MCF 10A (cell line): ENCODE data around the gene PIWIL4. TPM values are rescaled to one million over a fixed set of nuclear protein-coding genes. Genes with fewer than 3 reads are reported as not detected.

Experiments used
- BruUV-seq: library from RNA; stranded (reverse); fragments of 400-500 nt; replicated peaks from 2 replicates; lab custom pipeline; 2021; lab: Mats Ljungman, UMichigan
- CTCF ChIA-PET: fragments of 300-600 bp; sonication (Branson Sonifier 250); formaldehyde crosslinking; extraction: SDS; loops from one replicate; lab custom pipeline; 2021; ENCODE audit warnings: antibody characterized with exemption, inconsistent platforms; lab: Yijun Ruan, JAX
- POLR2A ChIA-PET: fragments of 300-600, 350-650 bp; sonication (Branson Sonifier 250); formaldehyde crosslinking; extraction: SDS; loops from one replicate; lab custom pipeline; 2020; ENCODE audit warnings: antibody characterized with exemption, inconsistent platforms; lab: Yijun Ruan, JAX
- DNase-seq: peaks from one replicate; pipeline ENCODE4 v3.0.0-alpha.2; 2018; ENCODE audit not compliant: unreplicated experiment
- H3K27ac Mint-ChIP-seq: one replicate; pipeline ENCODE4 v1.8.0; 2022; ENCODE audit warnings: mild to moderate bottlenecking, low read depth, mixed read lengths; ENCODE audit not compliant: unreplicated experiment
- H3K27me3 Mint-ChIP-seq: one replicate; pipeline ENCODE4 v1.8.0; 2022; ENCODE audit warnings: mixed read lengths; ENCODE audit not compliant: insufficient read depth, unreplicated experiment
- H3K36me3 Mint-ChIP-seq: one replicate; pipeline ENCODE4 v1.8.0; 2022; ENCODE audit warnings: mild to moderate bottlenecking, moderate library complexity, mixed read lengths; ENCODE audit not compliant: insufficient read depth, unreplicated experiment
- H3K4me1 Mint-ChIP-seq: one replicate; pipeline ENCODE4 v1.8.0; 2022; ENCODE audit warnings: mixed read lengths; ENCODE audit not compliant: insufficient read depth, unreplicated experiment
- H3K4me3 Mint-ChIP-seq: one replicate; pipeline ENCODE4 v1.8.0; 2022; ENCODE audit warnings: mild to moderate bottlenecking, moderate library complexity, mixed read lengths; ENCODE audit not compliant: unreplicated experiment
- H3K9me3 Mint-ChIP-seq: one replicate; pipeline ENCODE4 v1.8.0; 2022; ENCODE audit warnings: mixed read lengths; ENCODE audit not compliant: unreplicated experiment
- intact Hi-C: fragments of 100-400 bp; cut with micrococcal nuclease; formaldehyde crosslinking; loops from 2 replicates; pipeline ENCODE4 v1.14.1; 2022
- total RNA-seq: library from RNA; stranded (reverse); gene quantifications from 2 replicates; pipeline ENCODE4 v1.2.3, GENCODE V29; 2022
- TF ChIP-seq, protein P1 (sequence below): fragments of 200-600 bp; IDR thresholded peaks from one replicate; pipeline ENCODE4 v1.8.0; 2022; ENCODE audit warnings: antibody characterized with exemption, mild to moderate bottlenecking; ENCODE audit not compliant: unreplicated experiment

The PIWIL4 gene
- total RNA-seq, 1 experiment from 2014 or later, result not detected

DNA sequence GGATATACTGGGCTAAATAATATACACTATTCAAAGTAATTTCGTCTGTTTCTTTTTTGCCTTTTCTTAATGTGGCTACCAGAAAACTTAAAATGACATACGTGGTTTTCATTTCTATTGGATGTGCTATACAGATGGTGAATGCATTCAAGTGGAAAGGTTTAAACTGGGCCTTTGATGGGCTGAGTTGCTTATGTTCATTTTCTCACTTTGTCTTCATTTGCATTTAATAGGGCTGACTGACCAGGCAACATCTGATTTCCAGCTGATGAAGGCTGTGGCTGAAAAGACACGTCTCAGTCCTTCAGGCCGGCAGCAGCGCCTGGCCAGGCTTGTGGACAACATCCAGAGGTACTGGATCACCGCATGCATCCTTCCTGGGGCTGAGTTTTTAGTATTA lies 27.9 kb downstream of the PIWIL4 start:
- no peak overlapping the region for H3K27ac Mint-ChIP-seq
- H3K9me3 Mint-ChIP-seq, result no peaks in the 10 kb centered on the region
- POLR2A ChIA-PET, result interaction anchor here (0.6 to 1.0 kb wide), 2 partner anchors 174 to 903 kb away, joined by 3 read pairs; no protein-coding TSS in a partner anchor
- H3K4me3 Mint-ChIP-seq, result no peak overlapping the region
- intact Hi-C loops, result no loop called here
- CTCF ChIA-PET, result interaction anchor here (0.6 kb wide), 1 partner anchor 12 kb away, joined by 5 read pairs; no protein-coding TSS in a partner anchor
- DNase-seq, result no peak
- no TSS peak for BruUV-seq
- TF ChIP-seq, protein P1, sequence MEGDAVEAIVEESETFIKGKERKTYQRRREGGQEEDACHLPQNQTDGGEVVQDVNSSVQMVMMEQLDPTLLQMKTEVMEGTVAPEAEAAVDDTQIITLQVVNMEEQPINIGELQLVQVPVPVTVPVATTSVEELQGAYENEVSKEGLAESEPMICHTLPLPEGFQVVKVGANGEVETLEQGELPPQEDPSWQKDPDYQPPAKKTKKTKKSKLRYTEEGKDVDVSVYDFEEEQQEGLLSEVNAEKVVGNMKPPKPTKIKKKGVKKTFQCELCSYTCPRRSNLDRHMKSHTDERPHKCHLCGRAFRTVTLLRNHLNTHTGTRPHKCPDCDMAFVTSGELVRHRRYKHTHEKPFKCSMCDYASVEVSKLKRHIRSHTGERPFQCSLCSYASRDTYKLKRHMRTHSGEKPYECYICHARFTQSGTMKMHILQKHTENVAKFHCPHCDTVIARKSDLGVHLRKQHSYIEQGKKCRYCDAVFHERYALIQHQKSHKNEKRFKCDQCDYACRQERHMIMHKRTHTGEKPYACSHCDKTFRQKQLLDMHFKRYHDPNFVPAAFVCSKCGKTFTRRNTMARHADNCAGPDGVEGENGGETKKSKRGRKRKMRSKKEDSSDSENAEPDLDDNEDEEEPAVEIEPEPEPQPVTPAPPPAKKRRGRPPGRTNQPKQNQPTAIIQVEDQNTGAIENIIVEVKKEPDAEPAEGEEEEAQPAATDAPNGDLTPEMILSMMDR, result no peak
- peaks cover 15% of the 10 kb centered on the region for H3K27me3 Mint-ChIP-seq
- H3K4me1 Mint-ChIP-seq, result no peaks in the 10 kb centered on the region
- no peaks in the 10 kb centered on the region for H3K36me3 Mint-ChIP-seq

GRCh38 chr11:94597896-94598295 lies 30.7 kb downstream of the PIWIL4 start:
- Mint-ChIP-seq H3K4me1 (no peaks in the 10 kb centered on the region), H3K9me3 (no peaks in the 10 kb centered on the region), H3K27ac (no peak overlapping the region), H3K27me3 (no peaks in the 10 kb centered on the region), H3K36me3 (no peaks in the 10 kb centered on the region), H3K4me3 (no peak overlapping the region)
- BruUV-seq, result no TSS peak
- intact Hi-C loops, result no loop called here
- POLR2A ChIA-PET, result no interaction called here
- no peak for DNase-seq
- CTCF ChIA-PET, result interaction anchor here (1.1 kb wide), 1 partner anchor 78 kb away, joined by 5 read pairs; no protein-coding TSS in a partner anchor
- TF ChIP-seq, protein P1, result no peak

DNA sequence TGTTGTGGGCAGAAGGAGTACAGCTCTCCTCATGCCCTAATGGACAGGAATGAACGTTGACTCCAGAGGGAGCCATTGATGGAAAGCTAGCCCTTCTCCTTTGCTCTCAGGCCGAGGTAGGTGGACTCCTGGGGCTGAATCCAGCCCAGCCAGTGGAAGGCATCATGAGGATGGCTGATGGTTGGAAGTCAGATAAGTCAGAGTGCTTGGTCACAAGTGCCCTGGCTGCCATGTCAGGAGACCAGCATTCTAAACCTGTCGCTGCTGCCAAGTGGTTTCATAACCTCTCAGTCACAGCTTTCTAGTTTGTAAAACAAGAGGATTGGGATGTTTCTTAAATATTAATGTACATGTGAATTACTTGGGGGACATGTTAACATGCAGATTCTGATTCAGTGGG lies 32.3 kb downstream of the PIWIL4 start:
- Mint-ChIP-seq H3K4me3 (no peak overlapping the region), H3K4me1 (no peaks in the 10 kb centered on the region), H3K36me3 (no peaks in the 10 kb centered on the region), H3K27me3 (no peaks in the 10 kb centered on the region), H3K27ac (no peak overlapping the region), H3K9me3 (no peaks in the 10 kb centered on the region)
- ChIA-PET CTCF (interaction anchor here (0.9 kb wide), 1 partner anchor 74 kb away, joined by 3 read pairs; no protein-coding TSS in a partner anchor), POLR2A (no interaction called here)
- BruUV-seq, result no TSS peak
- intact Hi-C loops, result no loop called here
- DNase-seq, result no peak
- TF ChIP-seq, protein P1, result no peak

DNA sequence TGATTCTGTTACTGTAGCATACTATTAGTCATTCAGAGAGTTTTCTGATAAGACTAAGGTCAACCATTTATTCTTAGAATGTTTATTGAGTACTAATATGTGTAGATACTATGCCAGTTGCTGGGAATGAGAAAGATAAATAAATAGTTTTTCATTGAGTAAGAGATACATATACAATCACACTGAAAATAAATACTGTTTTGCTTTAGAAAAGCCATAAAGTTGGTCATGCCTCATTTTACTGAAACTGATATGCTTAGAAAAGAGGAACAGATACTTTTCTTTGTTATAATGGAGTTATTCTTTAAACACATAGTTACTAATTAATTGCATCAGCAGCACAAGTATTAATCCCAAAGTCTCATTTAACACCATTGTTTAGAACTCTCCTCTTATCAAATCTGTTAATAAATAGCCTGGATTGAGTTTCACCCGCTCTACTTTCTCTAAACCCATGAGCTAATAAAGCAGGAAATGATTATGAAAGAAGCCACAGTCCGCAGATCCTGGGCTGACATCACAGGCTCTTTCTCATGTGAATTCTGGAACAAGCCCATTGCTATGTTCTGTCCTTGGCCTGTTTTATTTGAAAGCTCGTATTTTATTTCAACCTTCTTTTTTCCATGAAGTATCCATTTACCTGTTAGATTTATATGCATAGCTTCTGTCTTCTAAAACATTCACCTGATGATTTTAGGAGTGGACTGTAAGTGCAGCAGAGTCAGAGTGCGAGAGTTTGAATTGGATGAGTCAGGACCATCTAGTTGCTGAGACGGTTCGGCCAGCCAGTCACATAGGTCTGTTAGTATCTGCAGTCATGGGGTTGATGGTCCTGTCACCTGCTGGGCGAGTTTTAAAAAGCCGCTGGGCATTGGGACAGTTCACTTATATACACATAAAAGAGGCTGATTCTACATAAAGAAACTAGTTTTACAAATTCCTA lies 35.5 kb downstream of the PIWIL4 start:
- ChIA-PET CTCF (interaction anchor here (0.7 to 1.1 kb wide), 2 partner anchors 12 to 103 kb away, joined by 3 read pairs; no protein-coding TSS in a partner anchor), POLR2A (no interaction called here)
- intact Hi-C loops, result no loop called here
- H3K9me3 Mint-ChIP-seq, result no peaks in the 10 kb centered on the region
- no TSS peak for BruUV-seq
- DNase-seq, result no peak
- no peak overlapping the region for H3K27ac Mint-ChIP-seq
- TF ChIP-seq, protein P1, result no peak
- no peak overlapping the region for H3K4me3 Mint-ChIP-seq
- no peaks in the 10 kb centered on the region for H3K4me1 Mint-ChIP-seq
- no peaks in the 10 kb centered on the region for H3K36me3 Mint-ChIP-seq
- H3K27me3 Mint-ChIP-seq, result no peaks in the 10 kb centered on the region
